Upper lobe of left lung (tissue), 4 donors: Measurements from ENCODE around the gene PPP1R9B.

Source experiments
- POLR2A ChIP-seq, 4 donors: fragments of 450-650 bp; IDR thresholded peaks; one replicate each; pipeline ENCODE4 v1.5.1; 2016 to 2017; ENCODE audit warnings: antibody characterized with exemption in 4 of 4, mild to moderate bottlenecking in 2 of 4
- POLR2AphosphoS5 ChIP-seq, 2 donors: sonication (generic); formaldehyde crosslinking; IDR thresholded peaks; one replicate each; pipeline ENCODE4 v1.5.1; 2017; ENCODE audit warnings: antibody characterized with exemption in 2 of 2
- TF ChIP-seq, protein P1 (sequence below), 6 experiments: fragments of 450-650 bp in 4 of 6; fragments of 200-600 bp in 2 of 6; sonication (generic) in 2 of 6; IDR thresholded peaks; one replicate each; pipeline ENCODE4 v1.5.1; 2016 to 2019; ENCODE audit warnings: antibody characterized with exemption in 6 of 6

DNA sequence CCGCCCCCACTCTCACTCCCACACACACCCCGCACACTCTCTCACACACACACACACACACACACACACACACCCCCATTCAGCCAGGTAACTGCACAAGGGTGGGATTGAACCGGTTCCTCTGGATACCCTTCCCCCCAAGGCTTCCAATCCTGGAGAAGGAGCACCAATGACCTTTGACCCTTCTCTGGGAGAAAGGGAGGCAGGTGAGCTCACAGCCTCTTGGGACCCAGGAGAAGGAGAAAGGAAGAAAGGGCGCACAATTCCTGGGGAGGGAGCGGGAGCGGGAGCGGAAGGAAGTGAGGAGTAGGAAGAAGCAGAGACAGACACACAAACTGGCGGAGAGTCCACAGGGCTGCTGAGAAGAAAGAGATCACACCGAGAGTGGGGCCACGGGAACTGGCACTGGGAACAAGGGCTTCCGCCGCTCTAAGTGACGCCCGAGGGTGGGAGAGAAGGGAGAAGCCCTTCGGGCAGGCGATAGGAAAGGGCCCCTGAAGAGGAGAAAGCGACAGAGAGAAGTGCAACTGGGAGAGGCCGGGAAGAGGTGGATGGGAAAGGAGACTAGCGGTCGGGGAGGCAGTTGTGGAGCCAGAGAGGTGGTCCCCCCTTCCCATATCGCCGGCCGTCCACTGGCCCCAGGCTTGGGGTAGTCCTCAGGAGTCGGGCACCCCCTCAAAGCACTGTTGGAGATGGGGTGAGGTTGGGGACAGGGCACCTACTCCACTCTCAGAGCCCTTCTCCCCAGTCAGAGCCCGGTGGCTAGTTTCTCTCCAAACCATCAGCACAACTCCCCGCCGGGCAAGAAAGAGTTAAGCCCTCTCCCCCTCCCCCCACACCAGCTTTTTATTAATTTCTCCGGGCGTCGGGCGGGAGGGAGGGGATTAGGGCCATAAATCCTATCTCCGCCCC lies 21.8 kb downstream of the PPP1R9B start:
- TF ChIP-seq, protein P1, sequence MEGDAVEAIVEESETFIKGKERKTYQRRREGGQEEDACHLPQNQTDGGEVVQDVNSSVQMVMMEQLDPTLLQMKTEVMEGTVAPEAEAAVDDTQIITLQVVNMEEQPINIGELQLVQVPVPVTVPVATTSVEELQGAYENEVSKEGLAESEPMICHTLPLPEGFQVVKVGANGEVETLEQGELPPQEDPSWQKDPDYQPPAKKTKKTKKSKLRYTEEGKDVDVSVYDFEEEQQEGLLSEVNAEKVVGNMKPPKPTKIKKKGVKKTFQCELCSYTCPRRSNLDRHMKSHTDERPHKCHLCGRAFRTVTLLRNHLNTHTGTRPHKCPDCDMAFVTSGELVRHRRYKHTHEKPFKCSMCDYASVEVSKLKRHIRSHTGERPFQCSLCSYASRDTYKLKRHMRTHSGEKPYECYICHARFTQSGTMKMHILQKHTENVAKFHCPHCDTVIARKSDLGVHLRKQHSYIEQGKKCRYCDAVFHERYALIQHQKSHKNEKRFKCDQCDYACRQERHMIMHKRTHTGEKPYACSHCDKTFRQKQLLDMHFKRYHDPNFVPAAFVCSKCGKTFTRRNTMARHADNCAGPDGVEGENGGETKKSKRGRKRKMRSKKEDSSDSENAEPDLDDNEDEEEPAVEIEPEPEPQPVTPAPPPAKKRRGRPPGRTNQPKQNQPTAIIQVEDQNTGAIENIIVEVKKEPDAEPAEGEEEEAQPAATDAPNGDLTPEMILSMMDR (IDR thresholded peaks at IDR 0.05) = no peak
- no peak for TF ChIP-seq POLR2A (IDR thresholded peaks at IDR 0.05)
- TF ChIP-seq POLR2AphosphoS5 (IDR thresholded peaks at IDR 0.05) = no peak
